ENCODE measurements around the gene ATP9B. TPM values are rescaled to one million over a fixed set of nuclear protein-coding genes. Genes with fewer than 3 reads are reported as not detected.

ATP9B gene
- polyA plus RNA-seq, 1 of the 3 experiments (the other 2 are of a cell fraction), result 11.2 TPM

DNA sequence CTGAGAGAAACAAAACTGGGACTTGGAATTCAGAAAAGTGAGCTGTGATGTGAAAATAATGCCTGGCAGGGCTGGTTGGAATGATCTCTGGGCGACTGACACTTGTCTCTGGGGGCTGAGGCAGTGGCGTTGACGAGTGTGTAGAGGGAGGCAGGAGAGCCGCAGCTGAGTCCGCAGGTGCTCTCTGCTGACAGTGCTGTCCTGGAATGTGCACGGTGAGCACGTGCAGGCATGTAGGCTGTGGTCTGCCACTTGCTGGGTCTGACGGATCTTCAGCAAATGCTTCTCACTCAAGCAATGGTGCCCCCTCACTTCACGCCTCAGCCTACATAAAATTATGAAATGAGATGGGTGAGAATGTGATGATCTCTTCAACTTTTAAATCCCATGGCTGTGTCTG is 38.5 kb upstream of the ATP9B start (continued):
- TF ChIP-seq, protein P1, sequence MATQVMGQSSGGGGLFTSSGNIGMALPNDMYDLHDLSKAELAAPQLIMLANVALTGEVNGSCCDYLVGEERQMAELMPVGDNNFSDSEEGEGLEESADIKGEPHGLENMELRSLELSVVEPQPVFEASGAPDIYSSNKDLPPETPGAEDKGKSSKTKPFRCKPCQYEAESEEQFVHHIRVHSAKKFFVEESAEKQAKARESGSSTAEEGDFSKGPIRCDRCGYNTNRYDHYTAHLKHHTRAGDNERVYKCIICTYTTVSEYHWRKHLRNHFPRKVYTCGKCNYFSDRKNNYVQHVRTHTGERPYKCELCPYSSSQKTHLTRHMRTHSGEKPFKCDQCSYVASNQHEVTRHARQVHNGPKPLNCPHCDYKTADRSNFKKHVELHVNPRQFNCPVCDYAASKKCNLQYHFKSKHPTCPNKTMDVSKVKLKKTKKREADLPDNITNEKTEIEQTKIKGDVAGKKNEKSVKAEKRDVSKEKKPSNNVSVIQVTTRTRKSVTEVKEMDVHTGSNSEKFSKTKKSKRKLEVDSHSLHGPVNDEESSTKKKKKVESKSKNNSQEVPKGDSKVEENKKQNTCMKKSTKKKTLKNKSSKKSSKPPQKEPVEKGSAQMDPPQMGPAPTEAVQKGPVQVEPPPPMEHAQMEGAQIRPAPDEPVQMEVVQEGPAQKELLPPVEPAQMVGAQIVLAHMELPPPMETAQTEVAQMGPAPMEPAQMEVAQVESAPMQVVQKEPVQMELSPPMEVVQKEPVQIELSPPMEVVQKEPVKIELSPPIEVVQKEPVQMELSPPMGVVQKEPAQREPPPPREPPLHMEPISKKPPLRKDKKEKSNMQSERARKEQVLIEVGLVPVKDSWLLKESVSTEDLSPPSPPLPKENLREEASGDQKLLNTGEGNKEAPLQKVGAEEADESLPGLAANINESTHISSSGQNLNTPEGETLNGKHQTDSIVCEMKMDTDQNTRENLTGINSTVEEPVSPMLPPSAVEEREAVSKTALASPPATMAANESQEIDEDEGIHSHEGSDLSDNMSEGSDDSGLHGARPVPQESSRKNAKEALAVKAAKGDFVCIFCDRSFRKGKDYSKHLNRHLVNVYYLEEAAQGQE (IDR thresholded peaks at IDR 0.05; ENCODE audit: low read depth, low read length), result no peak
- no peak for TF ChIP-seq JUND (IDR thresholded peaks at IDR 0.05)

DNA sequence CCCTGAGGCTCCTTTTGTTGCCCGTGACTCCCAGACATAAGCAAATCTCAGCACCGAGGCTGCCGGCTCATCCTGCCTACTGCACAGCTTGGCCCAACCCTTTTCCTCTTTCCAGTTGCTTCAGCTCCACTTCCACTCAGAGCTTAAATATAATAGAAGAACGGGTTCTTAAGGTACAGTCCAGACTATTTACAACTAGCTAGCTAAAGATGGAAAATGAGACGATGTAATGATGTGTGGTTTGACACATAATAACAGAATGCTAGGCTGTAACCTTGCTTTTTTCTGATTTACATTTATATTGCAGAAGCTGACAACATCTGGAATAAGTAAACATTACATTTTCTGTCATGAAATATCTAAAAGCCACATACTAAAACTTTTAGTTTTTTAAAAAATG is 26.9 kb upstream of the ATP9B start:
- H3K9me3 ChIP-seq, result no peaks in the 10 kb centered on the region
- no peaks in the 10 kb centered on the region for H4K20me1 ChIP-seq (ENCODE audit: insufficient read depth)
- 8% methylated on average over 5 of the region's 5 CpGs for WGBS (ENCODE audit: low lambda C conversion rate)
- no peak for TF ChIP-seq NRF1 (IDR thresholded peaks at IDR 0.05; ENCODE audit: low read depth, low read length)
- TF ChIP-seq CHD2 (IDR thresholded peaks at IDR 0.05; ENCODE audit: low read length, partially characterized antibody), result no peak
- no peak for TF ChIP-seq TAF1 (IDR thresholded peaks at IDR 0.05; ENCODE audit: borderline replicate concordance, low read depth, low read length)
- no peak for TF ChIP-seq EZH2phosphoT487 (IDR thresholded peaks at IDR 0.05; ENCODE audit: borderline replicate concordance, low read depth)
- TF ChIP-seq TCF12 (IDR thresholded peaks at IDR 0.05), result no peak
- TF ChIP-seq RFX5 (IDR thresholded peaks at IDR 0.05; ENCODE audit: low read length), result no peak
- no peak for TF ChIP-seq ELF1 (IDR thresholded peaks at IDR 0.05)
- TF ChIP-seq, protein P1 (IDR thresholded peaks at IDR 0.05; ENCODE audit: low read depth, low read length), result no peak
- TF ChIP-seq, protein P2, sequence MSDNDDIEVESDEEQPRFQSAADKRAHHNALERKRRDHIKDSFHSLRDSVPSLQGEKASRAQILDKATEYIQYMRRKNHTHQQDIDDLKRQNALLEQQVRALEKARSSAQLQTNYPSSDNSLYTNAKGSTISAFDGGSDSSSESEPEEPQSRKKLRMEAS (IDR thresholded peaks at IDR 0.05; ENCODE audit: low read depth), result no peak
- TF ChIP-seq, protein P3, sequence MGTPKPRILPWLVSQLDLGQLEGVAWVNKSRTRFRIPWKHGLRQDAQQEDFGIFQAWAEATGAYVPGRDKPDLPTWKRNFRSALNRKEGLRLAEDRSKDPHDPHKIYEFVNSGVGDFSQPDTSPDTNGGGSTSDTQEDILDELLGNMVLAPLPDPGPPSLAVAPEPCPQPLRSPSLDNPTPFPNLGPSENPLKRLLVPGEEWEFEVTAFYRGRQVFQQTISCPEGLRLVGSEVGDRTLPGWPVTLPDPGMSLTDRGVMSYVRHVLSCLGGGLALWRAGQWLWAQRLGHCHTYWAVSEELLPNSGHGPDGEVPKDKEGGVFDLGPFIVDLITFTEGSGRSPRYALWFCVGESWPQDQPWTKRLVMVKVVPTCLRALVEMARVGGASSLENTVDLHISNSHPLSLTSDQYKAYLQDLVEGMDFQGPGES (IDR thresholded peaks at IDR 0.05; ENCODE audit: low read depth, low read length), result no peak
- TF ChIP-seq, protein P4, sequence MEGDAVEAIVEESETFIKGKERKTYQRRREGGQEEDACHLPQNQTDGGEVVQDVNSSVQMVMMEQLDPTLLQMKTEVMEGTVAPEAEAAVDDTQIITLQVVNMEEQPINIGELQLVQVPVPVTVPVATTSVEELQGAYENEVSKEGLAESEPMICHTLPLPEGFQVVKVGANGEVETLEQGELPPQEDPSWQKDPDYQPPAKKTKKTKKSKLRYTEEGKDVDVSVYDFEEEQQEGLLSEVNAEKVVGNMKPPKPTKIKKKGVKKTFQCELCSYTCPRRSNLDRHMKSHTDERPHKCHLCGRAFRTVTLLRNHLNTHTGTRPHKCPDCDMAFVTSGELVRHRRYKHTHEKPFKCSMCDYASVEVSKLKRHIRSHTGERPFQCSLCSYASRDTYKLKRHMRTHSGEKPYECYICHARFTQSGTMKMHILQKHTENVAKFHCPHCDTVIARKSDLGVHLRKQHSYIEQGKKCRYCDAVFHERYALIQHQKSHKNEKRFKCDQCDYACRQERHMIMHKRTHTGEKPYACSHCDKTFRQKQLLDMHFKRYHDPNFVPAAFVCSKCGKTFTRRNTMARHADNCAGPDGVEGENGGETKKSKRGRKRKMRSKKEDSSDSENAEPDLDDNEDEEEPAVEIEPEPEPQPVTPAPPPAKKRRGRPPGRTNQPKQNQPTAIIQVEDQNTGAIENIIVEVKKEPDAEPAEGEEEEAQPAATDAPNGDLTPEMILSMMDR (IDR thresholded peaks at IDR 0.05), result no peak
- TF ChIP-seq YY1 (IDR thresholded peaks at IDR 0.05; ENCODE audit: low read depth), result no peak
- TF ChIP-seq, protein P5, sequence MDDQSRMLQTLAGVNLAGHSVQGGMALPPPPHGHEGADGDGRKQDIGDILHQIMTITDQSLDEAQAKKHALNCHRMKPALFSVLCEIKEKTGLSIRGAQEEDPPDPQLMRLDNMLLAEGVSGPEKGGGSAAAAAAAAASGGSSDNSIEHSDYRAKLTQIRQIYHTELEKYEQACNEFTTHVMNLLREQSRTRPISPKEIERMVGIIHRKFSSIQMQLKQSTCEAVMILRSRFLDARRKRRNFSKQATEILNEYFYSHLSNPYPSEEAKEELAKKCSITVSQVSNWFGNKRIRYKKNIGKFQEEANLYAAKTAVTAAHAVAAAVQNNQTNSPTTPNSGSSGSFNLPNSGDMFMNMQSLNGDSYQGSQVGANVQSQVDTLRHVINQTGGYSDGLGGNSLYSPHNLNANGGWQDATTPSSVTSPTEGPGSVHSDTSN (IDR thresholded peaks at IDR 0.05), result no peak
- no peak for TF ChIP-seq RAD21 (IDR thresholded peaks at IDR 0.05; ENCODE audit: low read length)
- TF ChIP-seq FOXJ3 (CRISPR knock-in tag; IDR thresholded peaks at IDR 0.05), result no peak
- TF ChIP-seq, protein P6, sequence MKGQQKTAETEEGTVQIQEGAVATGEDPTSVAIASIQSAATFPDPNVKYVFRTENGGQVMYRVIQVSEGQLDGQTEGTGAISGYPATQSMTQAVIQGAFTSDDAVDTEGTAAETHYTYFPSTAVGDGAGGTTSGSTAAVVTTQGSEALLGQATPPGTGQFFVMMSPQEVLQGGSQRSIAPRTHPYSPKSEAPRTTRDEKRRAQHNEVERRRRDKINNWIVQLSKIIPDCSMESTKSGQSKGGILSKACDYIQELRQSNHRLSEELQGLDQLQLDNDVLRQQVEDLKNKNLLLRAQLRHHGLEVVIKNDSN (IDR thresholded peaks at IDR 0.05; ENCODE audit: borderline replicate concordance, low read depth), result no peak
- no peaks in the 10 kb centered on the region; a peak in 1 of 4 replicates for H3K4me1 ChIP-seq (ENCODE audit: control insufficient read depth in 1 of 2, insufficient read depth in 2 of 2, low read depth in 1 of 2, low read length in 1 of 2)
- DNase-seq, result no peak
- no peak overlapping the region for H3K4me2 ChIP-seq
- peaks cover 18% of the 10 kb centered on the region; the same call in 1 of the 2 replicates for H3K27me3 ChIP-seq (ENCODE audit: insufficient read depth)
- no peak overlapping the region for H3K9ac ChIP-seq
- H2AFZ ChIP-seq (ENCODE audit: low read depth), result no peak overlapping the region
- CTCF ChIA-PET, result no interaction called here
- H3K9me2 ChIP-seq, result no peaks in the 10 kb centered on the region
- H3F3A ChIP-seq (replicated peaks; ENCODE audit: insufficient read depth), result no peaks in the 10 kb centered on the region
- POLR2A ChIA-PET, result no interaction called here
- H3K79me2 ChIP-seq (ENCODE audit: insufficient read depth), result no peaks in the 10 kb centered on the region
- no peak overlapping the region for H3K27ac ChIP-seq (ENCODE audit: low read depth in 2 of 2, low read length in 1 of 2)
- no peak overlapping the region for H3K4me3 ChIP-seq (ENCODE audit: low read depth in 2 of 2, low read length in 1 of 2)
- H3K36me3 ChIP-seq (replicated peaks in 1 of 2; ENCODE audit: control insufficient read depth in 1 of 2, insufficient read depth in 2 of 2, low read length in 1 of 2), result no peaks in the 10 kb centered on the region
